ENCODE results near the gene FOXG1. TPM values are rescaled to one million over a fixed set of nuclear protein-coding genes. Genes with fewer than 3 reads are reported as not detected.

Gene FOXG1
- polyA plus RNA-seq, 1 donor from 2014 or later: 53.5 TPM

DNA sequence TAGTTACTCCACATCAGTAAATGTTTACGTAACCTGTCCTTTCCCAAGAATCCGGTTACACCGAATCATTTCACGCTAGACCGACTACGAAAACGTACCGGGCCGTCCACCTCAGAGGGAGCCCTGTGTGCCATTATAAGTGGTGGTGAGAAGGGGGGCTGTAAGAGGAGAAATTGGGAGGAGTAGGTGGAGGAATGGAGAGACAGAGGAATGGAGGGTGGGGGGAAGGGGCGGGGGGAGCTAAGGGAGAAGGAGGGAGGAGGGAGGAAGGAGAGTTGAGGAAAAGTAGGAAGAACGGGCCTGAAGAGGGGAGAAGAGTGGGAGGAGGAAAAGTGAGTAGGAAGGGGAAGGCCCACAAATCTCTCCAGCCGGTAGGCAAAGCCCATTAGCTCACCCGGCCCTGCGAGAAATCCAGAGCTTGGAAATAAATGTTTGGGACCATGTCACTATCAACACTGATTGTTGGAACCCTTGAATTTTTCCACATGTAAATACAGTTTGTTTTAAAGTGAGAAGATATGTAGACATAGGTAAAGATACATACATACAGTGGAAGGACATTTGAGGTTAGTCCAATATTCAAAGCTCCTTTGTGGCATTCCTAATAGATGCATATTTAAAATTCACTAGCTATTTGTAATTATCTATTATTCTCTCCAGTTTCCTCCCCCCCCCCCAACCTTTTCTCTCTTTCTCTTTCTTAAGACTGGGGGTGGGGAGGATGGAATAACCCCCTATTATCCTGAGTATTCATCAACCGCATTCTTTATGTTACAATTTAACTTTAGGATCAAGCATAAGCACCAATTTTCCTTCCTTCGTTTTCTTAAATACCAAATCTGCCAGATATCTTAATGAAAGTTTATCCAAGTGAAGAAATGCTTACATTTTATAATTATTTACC, 2.1 kb upstream of the FOXG1 start:
- Histone ChIP-seq H3K4me3 (ENCODE audit: low read length) (peak overlapping the region; percentile 82), H3K9me3 (ENCODE audit: low read length) (no peaks in the 10 kb centered on the region), H3K9me2 (ENCODE audit: insufficient read depth, low read length) (no peaks in the 10 kb centered on the region), H3K79me2 (replicated peaks; ENCODE audit: insufficient read depth, low read length) (peaks cover 86% of the 10 kb centered on the region), H4K20me1 (ENCODE audit: insufficient read depth) (peaks cover 13% of the 10 kb centered on the region), H3K27ac (ENCODE audit: low read length) (peak overlapping the region; percentile 100), H3K4me2 (ENCODE audit: low read length) (peak overlapping the region; percentile 100), H3F3A (ENCODE audit: insufficient read depth, low read length, poor library complexity, severe bottlenecking) (peaks cover 16% of the 10 kb centered on the region), H3K9ac (ENCODE audit: low read length) (peak overlapping the region; percentile 98), H3K27me3 (ENCODE audit: insufficient read depth, low read depth, low read length) (no peaks in the 10 kb centered on the region), H3K36me3 (ENCODE audit: insufficient read depth, low read length) (peaks cover 10% of the 10 kb centered on the region), H2AFZ (ENCODE audit: low read depth, low read length) (no peak overlapping the region)
- TF ChIP-seq POLR2AphosphoS5 (IDR thresholded peaks at IDR 0.05): peak; percentile 95
- TF ChIP-seq, protein P1, sequence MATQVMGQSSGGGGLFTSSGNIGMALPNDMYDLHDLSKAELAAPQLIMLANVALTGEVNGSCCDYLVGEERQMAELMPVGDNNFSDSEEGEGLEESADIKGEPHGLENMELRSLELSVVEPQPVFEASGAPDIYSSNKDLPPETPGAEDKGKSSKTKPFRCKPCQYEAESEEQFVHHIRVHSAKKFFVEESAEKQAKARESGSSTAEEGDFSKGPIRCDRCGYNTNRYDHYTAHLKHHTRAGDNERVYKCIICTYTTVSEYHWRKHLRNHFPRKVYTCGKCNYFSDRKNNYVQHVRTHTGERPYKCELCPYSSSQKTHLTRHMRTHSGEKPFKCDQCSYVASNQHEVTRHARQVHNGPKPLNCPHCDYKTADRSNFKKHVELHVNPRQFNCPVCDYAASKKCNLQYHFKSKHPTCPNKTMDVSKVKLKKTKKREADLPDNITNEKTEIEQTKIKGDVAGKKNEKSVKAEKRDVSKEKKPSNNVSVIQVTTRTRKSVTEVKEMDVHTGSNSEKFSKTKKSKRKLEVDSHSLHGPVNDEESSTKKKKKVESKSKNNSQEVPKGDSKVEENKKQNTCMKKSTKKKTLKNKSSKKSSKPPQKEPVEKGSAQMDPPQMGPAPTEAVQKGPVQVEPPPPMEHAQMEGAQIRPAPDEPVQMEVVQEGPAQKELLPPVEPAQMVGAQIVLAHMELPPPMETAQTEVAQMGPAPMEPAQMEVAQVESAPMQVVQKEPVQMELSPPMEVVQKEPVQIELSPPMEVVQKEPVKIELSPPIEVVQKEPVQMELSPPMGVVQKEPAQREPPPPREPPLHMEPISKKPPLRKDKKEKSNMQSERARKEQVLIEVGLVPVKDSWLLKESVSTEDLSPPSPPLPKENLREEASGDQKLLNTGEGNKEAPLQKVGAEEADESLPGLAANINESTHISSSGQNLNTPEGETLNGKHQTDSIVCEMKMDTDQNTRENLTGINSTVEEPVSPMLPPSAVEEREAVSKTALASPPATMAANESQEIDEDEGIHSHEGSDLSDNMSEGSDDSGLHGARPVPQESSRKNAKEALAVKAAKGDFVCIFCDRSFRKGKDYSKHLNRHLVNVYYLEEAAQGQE (IDR thresholded peaks at IDR 0.05; ENCODE audit: borderline replicate concordance): peak; percentile 97
- no peak for TF ChIP-seq RAD21 (conservative IDR thresholded peaks at IDR 0.05)
- peak; percentile 67 for TF ChIP-seq TAF1 (IDR thresholded peaks at IDR 0.05; ENCODE audit: low read depth)
- TF ChIP-seq, protein P2, sequence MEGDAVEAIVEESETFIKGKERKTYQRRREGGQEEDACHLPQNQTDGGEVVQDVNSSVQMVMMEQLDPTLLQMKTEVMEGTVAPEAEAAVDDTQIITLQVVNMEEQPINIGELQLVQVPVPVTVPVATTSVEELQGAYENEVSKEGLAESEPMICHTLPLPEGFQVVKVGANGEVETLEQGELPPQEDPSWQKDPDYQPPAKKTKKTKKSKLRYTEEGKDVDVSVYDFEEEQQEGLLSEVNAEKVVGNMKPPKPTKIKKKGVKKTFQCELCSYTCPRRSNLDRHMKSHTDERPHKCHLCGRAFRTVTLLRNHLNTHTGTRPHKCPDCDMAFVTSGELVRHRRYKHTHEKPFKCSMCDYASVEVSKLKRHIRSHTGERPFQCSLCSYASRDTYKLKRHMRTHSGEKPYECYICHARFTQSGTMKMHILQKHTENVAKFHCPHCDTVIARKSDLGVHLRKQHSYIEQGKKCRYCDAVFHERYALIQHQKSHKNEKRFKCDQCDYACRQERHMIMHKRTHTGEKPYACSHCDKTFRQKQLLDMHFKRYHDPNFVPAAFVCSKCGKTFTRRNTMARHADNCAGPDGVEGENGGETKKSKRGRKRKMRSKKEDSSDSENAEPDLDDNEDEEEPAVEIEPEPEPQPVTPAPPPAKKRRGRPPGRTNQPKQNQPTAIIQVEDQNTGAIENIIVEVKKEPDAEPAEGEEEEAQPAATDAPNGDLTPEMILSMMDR (IDR thresholded peaks at IDR 0.05; ENCODE audit: poor library complexity, severe bottlenecking): no peak

DNA sequence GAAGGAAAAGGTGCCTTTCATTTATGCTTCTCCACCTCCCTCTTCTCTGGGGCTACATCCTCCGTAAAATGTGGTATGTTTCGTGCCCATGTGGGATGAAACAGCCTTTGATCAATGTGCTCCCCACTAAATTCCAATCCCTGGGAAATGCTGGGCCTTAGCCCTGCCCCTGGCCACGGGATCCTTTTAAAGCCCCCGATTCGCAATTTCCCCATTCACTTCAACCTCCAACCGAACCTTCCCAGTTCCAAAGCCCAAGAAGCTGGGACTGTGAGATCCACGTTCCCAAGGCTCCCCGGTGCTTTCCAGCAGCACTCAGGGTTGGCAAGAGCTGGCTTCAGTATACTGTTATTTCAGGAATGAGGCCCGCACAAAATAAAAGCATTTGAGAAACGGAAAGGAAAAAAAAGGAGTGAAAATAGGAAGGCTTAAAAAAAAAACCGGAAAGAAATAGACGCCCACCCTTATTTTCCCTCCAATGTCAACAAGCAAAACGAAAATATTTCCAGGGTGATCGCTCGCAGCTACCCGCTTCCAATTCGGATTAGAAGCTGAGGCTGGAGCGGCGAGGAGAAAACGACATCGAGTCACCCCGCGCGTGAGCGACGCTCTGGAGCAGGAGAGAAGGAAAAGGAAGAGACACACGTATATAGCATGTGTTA, 1.3 kb upstream of the FOXG1 start:
- Histone ChIP-seq H3K9ac (ENCODE audit: low read length) (peak overlapping the region; percentile 98), H3K4me2 (ENCODE audit: low read length) (peak overlapping the region; percentile 85), H3K9me2 (ENCODE audit: insufficient read depth, low read length) (no peaks in the 10 kb centered on the region), H3K36me3 (ENCODE audit: insufficient read depth, low read length) (peaks cover 16% of the 10 kb centered on the region), H3K79me2 (replicated peaks; ENCODE audit: insufficient read depth, low read length) (peaks cover 86% of the 10 kb centered on the region), H3K27ac (ENCODE audit: low read length) (peak overlapping the region; percentile 100), H3K27me3 (ENCODE audit: insufficient read depth, low read depth, low read length) (no peaks in the 10 kb centered on the region), H3K9me3 (ENCODE audit: low read length) (no peaks in the 10 kb centered on the region), H4K20me1 (ENCODE audit: insufficient read depth) (peaks cover 17% of the 10 kb centered on the region), H3K4me3 (ENCODE audit: low read length) (peak overlapping the region; percentile 82), H2AFZ (ENCODE audit: low read depth, low read length) (no peak overlapping the region), H3F3A (ENCODE audit: insufficient read depth, low read length, poor library complexity, severe bottlenecking) (peaks cover 21% of the 10 kb centered on the region)
- TF ChIP-seq TAF1 (IDR thresholded peaks at IDR 0.05; ENCODE audit: low read depth) (no peak), EZH2 (IDR thresholded peaks at IDR 0.05; ENCODE audit: borderline replicate concordance, insufficient read depth, low read length, poor library complexity, severe bottlenecking) (no peak), POLR2AphosphoS5 (IDR thresholded peaks at IDR 0.05) (peak; percentile 73), MXI1 (conservative IDR thresholded peaks at IDR 0.05; ENCODE audit: poor library complexity, severe bottlenecking) (no peak)
- TF ChIP-seq, protein P1 (IDR thresholded peaks at IDR 0.05; ENCODE audit: borderline replicate concordance): peak; percentile 12

Measured in neural cell (in vitro differentiated cells).